Measurements from ENCODE around the gene LAS1L. TPM values are rescaled to one million over a fixed set of nuclear protein-coding genes. Genes with fewer than 3 reads are reported as not detected.

LAS1L gene
- total RNA-seq (ENCODE audit: low replicate concordance): 29.3 and 42.1 TPM in 2 replicates
- long read RNA-seq, transcript LAS1L-201 (12 exons, 2,261 nt): minor isoform, 20 of 120 reads
- long read RNA-seq, transcript LAS1L-202 (13 exons, 2,386 nt): major isoform, 61 of 120 reads
- long read RNA-seq, partial matches to known transcripts: 18 of 120 reads
- long read RNA-seq, other reads (novel, unspliced or antisense): 21 of 120 reads

GRCh38 chrX:65534450-65535292, at the start of gene LAS1L:
Gene LAS1L, minus strand, starts transcription at chrX:65534787. Its CDS starts 72 bp downstream, at chrX:65534715.
- no peak for TF ChIP-seq CTCF (conservative IDR thresholded peaks at IDR 0.05)
- Mint-ChIP-seq H3K9me3 (no peaks in the 10 kb centered on the region), H3K27me3 (no peaks in the 10 kb centered on the region), H3K4me1 (ENCODE audit: unreplicated experiment) (no peaks in the 10 kb centered on the region), H3K27ac (peak within 1 kb of the TSS; percentile 83), H3K36me3 (no peaks in the 10 kb centered on the region), H3K4me3 (peak within 1 kb of the TSS; percentile 94)
- DNase-seq (ENCODE audit: extremely low spot score, unreplicated experiment): peak; percentile 87

GRCh38 chrX:65582450-65583082, 48.0 kb upstream of the LAS1L start:
- peaks cover 3% of the 10 kb centered on the region for H3K27me3 Mint-ChIP-seq
- no peak for TF ChIP-seq CTCF (conservative IDR thresholded peaks at IDR 0.05)
- no peaks in the 10 kb centered on the region for H3K36me3 Mint-ChIP-seq
- H3K27ac Mint-ChIP-seq: no peak overlapping the region
- no peak overlapping the region for H3K4me3 Mint-ChIP-seq
- DNase-seq (ENCODE audit: extremely low spot score, unreplicated experiment): no peak
- no peaks in the 10 kb centered on the region for H3K9me3 Mint-ChIP-seq
- peaks cover 6% of the 10 kb centered on the region for H3K4me1 Mint-ChIP-seq (ENCODE audit: unreplicated experiment)

GRCh38 chrX:65581661-65582339, 47.2 kb upstream of the LAS1L start:
- no peaks in the 10 kb centered on the region for H3K36me3 Mint-ChIP-seq
- H3K4me1 Mint-ChIP-seq (ENCODE audit: unreplicated experiment): peaks cover 6% of the 10 kb centered on the region
- H3K9me3 Mint-ChIP-seq: no peaks in the 10 kb centered on the region
- H3K27ac Mint-ChIP-seq: no peak overlapping the region
- TF ChIP-seq CTCF (conservative IDR thresholded peaks at IDR 0.05): peak; percentile 79
- no peak for DNase-seq (ENCODE audit: extremely low spot score, unreplicated experiment)
- peaks cover 3% of the 10 kb centered on the region for H3K27me3 Mint-ChIP-seq
- H3K4me3 Mint-ChIP-seq: no peak overlapping the region

GRCh38 chrX:65578346-65578745, 43.8 kb upstream of the LAS1L start:
- TF ChIP-seq CTCF (conservative IDR thresholded peaks at IDR 0.05): no peak
- H3K4me1 Mint-ChIP-seq (ENCODE audit: unreplicated experiment): peaks cover 10% of the 10 kb centered on the region
- no peaks in the 10 kb centered on the region for H3K36me3 Mint-ChIP-seq
- no peak for DNase-seq (ENCODE audit: extremely low spot score, unreplicated experiment)
- H3K27ac Mint-ChIP-seq: no peak overlapping the region
- H3K4me3 Mint-ChIP-seq: no peak overlapping the region
- H3K9me3 Mint-ChIP-seq: peaks cover 5% of the 10 kb centered on the region
- peaks cover 3% of the 10 kb centered on the region for H3K27me3 Mint-ChIP-seq

- Mint-ChIP-seq H3K4me1 (ENCODE audit: unreplicated experiment) (peaks cover 4% of the 10 kb centered on the region), H3K36me3 (no peaks in the 10 kb centered on the region), H3K27me3 (no peaks in the 10 kb centered on the region), H3K4me3 (no peak overlapping the region), H3K9me3 (peaks cover 6% of the 10 kb centered on the region), H3K27ac (no peak overlapping the region)
- TF ChIP-seq CTCF (conservative IDR thresholded peaks at IDR 0.05): no peak
- no peak for DNase-seq (ENCODE audit: extremely low spot score, unreplicated experiment)
Measured at GRCh38 chrX:65576160-65576559, 41.6 kb upstream of the LAS1L start.
